ENCODE measurements around the gene AUTS2. TPM values are rescaled to one million over a fixed set of nuclear protein-coding genes. Genes with fewer than 3 reads are reported as not detected.

Gene AUTS2
- polyA plus RNA-seq, 1 donor (not counting 4 experiments of a cell fraction or from before 2014, with no cell fraction given), result 4.7 TPM

DNA sequence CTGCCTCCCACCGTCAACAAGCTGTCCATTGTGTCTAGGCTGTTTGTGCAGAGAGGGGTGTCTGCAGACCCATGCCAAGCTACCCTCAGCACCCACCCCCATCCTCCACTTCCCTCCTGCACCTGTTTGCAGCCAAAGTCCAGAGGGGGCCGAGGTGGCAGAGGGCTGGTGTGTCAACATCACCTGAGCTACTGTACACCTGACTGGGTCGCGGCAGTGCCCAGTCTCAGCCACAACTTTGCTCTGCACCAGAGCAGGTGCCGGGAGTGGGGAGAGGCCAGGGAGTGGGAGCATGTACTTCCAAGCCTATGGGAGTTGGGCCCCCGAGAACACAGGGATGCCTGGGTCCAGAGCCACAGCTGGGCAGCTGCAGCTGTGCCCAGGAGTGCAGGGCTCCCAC, 93.1 kb downstream of the AUTS2 start:
- TF ChIP-seq EZH2 (IDR thresholded peaks at IDR 0.05; ENCODE audit: low read length), result no peak
- TF ChIP-seq, protein P1, sequence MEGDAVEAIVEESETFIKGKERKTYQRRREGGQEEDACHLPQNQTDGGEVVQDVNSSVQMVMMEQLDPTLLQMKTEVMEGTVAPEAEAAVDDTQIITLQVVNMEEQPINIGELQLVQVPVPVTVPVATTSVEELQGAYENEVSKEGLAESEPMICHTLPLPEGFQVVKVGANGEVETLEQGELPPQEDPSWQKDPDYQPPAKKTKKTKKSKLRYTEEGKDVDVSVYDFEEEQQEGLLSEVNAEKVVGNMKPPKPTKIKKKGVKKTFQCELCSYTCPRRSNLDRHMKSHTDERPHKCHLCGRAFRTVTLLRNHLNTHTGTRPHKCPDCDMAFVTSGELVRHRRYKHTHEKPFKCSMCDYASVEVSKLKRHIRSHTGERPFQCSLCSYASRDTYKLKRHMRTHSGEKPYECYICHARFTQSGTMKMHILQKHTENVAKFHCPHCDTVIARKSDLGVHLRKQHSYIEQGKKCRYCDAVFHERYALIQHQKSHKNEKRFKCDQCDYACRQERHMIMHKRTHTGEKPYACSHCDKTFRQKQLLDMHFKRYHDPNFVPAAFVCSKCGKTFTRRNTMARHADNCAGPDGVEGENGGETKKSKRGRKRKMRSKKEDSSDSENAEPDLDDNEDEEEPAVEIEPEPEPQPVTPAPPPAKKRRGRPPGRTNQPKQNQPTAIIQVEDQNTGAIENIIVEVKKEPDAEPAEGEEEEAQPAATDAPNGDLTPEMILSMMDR (optimal IDR thresholded peaks at IDR 0.05 in 1 of 3, IDR thresholded peaks at IDR 0.05 in 1 of 3, conservative IDR thresholded peaks at IDR 0.05 in 1 of 3; ENCODE audit: extremely low read depth in 1 of 3, insufficient read depth in 2 of 3, low read length in 3 of 3), result no peak

DNA sequence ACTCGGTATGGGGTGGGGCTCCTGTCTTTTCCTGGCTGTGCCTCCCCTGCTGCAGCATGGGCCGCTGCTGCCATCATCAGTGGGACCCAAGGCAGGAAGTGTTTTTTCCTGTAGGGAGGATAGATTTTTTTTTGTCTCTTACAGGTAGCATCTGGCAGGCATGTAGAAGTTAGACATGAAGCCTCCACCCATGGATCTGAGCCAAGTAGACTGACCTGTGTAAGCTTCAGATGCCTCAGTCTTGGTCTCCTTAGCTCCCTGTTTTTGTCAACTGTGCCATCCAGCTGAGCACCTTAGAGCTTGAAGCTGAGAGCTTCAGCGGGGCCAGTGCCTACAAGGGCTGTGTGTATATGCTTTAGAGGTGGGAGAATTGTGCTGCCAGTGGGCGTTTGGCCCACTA, 93.5 kb downstream of the AUTS2 start:
- no peak overlapping the region for H3K9ac ChIP-seq (ENCODE audit: control insufficient read depth, extremely low read depth, insufficient read depth, low read length)
- no peaks in the 10 kb centered on the region for H3K9me3 ChIP-seq (ENCODE audit: control insufficient read depth, low read depth, low read length)
- H4K20me1 ChIP-seq (ENCODE audit: control insufficient read depth, extremely low read depth, insufficient read depth, low read length), result no peaks in the 10 kb centered on the region
- no peaks in the 10 kb centered on the region for H3K79me2 ChIP-seq (ENCODE audit: control insufficient read depth, insufficient read depth, low read length)
- DNase-seq (ENCODE audit: low read depth, low spot score) (no peak), FAIRE-seq (no peak)
- no peak overlapping the region for H3K27ac ChIP-seq (ENCODE audit: control insufficient read depth, insufficient read depth, low read length)
- H3K4me2 ChIP-seq (ENCODE audit: control insufficient read depth, extremely low read depth, insufficient read depth, low read depth, low read length), result no peak overlapping the region
- no peak overlapping the region for H2AFZ ChIP-seq (ENCODE audit: control insufficient read depth, low read length)
- dilution Hi-C loops (cut with MboI; ENCODE audit: extremely low pct_ligation_motif_present, low sequenced_read_pairs), result no loop called here
- H3K27me3 ChIP-seq (ENCODE audit: control insufficient read depth, extremely low read depth, insufficient read depth, low read length), result no peaks in the 10 kb centered on the region
- TF ChIP-seq EZH2 (IDR thresholded peaks at IDR 0.05; ENCODE audit: low read length), result no peak
- TF ChIP-seq, protein P1 (optimal IDR thresholded peaks at IDR 0.05 in 1 of 3, IDR thresholded peaks at IDR 0.05 in 1 of 3, conservative IDR thresholded peaks at IDR 0.05 in 1 of 3; ENCODE audit: extremely low read depth in 1 of 3, insufficient read depth in 2 of 3, low read length in 3 of 3), result no peak
- no peak overlapping the region for H3K4me3 ChIP-seq (ENCODE audit: control insufficient read depth in 2 of 3, extremely low read depth in 1 of 3, insufficient read depth in 2 of 3, low read depth in 1 of 3, low read length in 3 of 3)
- no peaks in the 10 kb centered on the region for H3K9me1 ChIP-seq (ENCODE audit: control insufficient read depth, extremely low read depth, insufficient read depth, low read length)
- no peaks in the 10 kb centered on the region for H3K36me3 ChIP-seq (ENCODE audit: control insufficient read depth in 2 of 2, extremely low read depth in 1 of 2, insufficient read depth in 2 of 2, low read length in 2 of 2)
- H3K4me1 ChIP-seq (ENCODE audit: control insufficient read depth, extremely low read depth, insufficient read depth, low read length), result no peaks in the 10 kb centered on the region

More for the DNA sequence above, 93.1 kb downstream of the AUTS2 start:
- no peak overlapping the region for H3K4me2 ChIP-seq (ENCODE audit: control insufficient read depth, extremely low read depth, insufficient read depth, low read depth, low read length)
- DNase-seq (ENCODE audit: low read depth, low spot score), result no peak
- H3K4me1 ChIP-seq (ENCODE audit: control insufficient read depth, extremely low read depth, insufficient read depth, low read length), result no peaks in the 10 kb centered on the region
- H3K9ac ChIP-seq (ENCODE audit: control insufficient read depth, extremely low read depth, insufficient read depth, low read length), result no peak overlapping the region
- no peaks in the 10 kb centered on the region for H3K79me2 ChIP-seq (ENCODE audit: control insufficient read depth, insufficient read depth, low read length)
- H4K20me1 ChIP-seq (ENCODE audit: control insufficient read depth, extremely low read depth, insufficient read depth, low read length), result no peaks in the 10 kb centered on the region
- no peak overlapping the region for H3K27ac ChIP-seq (ENCODE audit: control insufficient read depth, insufficient read depth, low read length)
- H2AFZ ChIP-seq (ENCODE audit: control insufficient read depth, low read length), result no peak overlapping the region
- no peaks in the 10 kb centered on the region for H3K9me3 ChIP-seq (ENCODE audit: control insufficient read depth, low read depth, low read length)
- H3K27me3 ChIP-seq (ENCODE audit: control insufficient read depth, extremely low read depth, insufficient read depth, low read length), result no peaks in the 10 kb centered on the region
- dilution Hi-C loops (cut with MboI; ENCODE audit: extremely low pct_ligation_motif_present, low sequenced_read_pairs), result no loop called here
- FAIRE-seq, result no peak
- H3K36me3 ChIP-seq (ENCODE audit: control insufficient read depth in 2 of 2, extremely low read depth in 1 of 2, insufficient read depth in 2 of 2, low read length in 2 of 2), result no peaks in the 10 kb centered on the region
- H3K9me1 ChIP-seq (ENCODE audit: control insufficient read depth, extremely low read depth, insufficient read depth, low read length), result no peaks in the 10 kb centered on the region
- H3K4me3 ChIP-seq (ENCODE audit: control insufficient read depth in 2 of 3, extremely low read depth in 1 of 3, insufficient read depth in 2 of 3, low read depth in 1 of 3, low read length in 3 of 3), result no peak overlapping the region
